Large intestine (tissue), 3 donors: ENCODE results near the gene HTT. TPM values are rescaled to one million over a fixed set of nuclear protein-coding genes. Genes with fewer than 3 reads are reported as not detected.

Source experiments
- DNase-seq, 2 donors: peaks; one replicate each; pipeline versions ENCODE4 v3.0.0 to v3.0.0-alpha.2; 2013
- H3K27ac ChIP-seq: one replicate; pipeline ENCODE4 v1.5.1; 2013; ENCODE audit warnings: low read length
- H3K27me3 ChIP-seq: 2 replicates; pipeline ENCODE4 v1.6.1; 2013; ENCODE audit warnings: low read length; ENCODE audit not compliant: control insufficient read depth, insufficient read depth
- H3K36me3 ChIP-seq: 2 replicates; pipeline ENCODE4 v1.6.1; 2013; ENCODE audit warnings: low read length; ENCODE audit not compliant: control insufficient read depth, insufficient read depth
- H3K4me1 ChIP-seq: one replicate; pipeline ENCODE4 v1.6.1; 2013; ENCODE audit warnings: low read length; ENCODE audit not compliant: control insufficient read depth, insufficient read depth
- H3K4me3 ChIP-seq: one replicate; pipeline ENCODE4 v1.5.1; 2013; ENCODE audit warnings: low read length
- H3K9me3 ChIP-seq: one replicate; pipeline ENCODE4 v1.6.1; 2013; ENCODE audit warnings: mild to moderate bottlenecking, low read depth, low read length, moderate library complexity; ENCODE audit not compliant: control insufficient read depth
- WGBS: methylation state at CpG from one replicate; pipeline ENCODE4 v1.1.5; 2013; ENCODE audit warnings: low lambda C conversion rate; ENCODE audit not compliant: insufficient coverage; 5-methylcytosine and 5-hydroxymethylcytosine counted together
- polyA plus RNA-seq: library from polyadenylated mRNA; unstranded; fragments of 120-200 nt; gene quantifications from one replicate; pipeline ENCODE4 v1.2.1, GENCODE V29; 2013

Gene HTT
- polyA plus RNA-seq, 1 donor: 29.8 TPM

DNA sequence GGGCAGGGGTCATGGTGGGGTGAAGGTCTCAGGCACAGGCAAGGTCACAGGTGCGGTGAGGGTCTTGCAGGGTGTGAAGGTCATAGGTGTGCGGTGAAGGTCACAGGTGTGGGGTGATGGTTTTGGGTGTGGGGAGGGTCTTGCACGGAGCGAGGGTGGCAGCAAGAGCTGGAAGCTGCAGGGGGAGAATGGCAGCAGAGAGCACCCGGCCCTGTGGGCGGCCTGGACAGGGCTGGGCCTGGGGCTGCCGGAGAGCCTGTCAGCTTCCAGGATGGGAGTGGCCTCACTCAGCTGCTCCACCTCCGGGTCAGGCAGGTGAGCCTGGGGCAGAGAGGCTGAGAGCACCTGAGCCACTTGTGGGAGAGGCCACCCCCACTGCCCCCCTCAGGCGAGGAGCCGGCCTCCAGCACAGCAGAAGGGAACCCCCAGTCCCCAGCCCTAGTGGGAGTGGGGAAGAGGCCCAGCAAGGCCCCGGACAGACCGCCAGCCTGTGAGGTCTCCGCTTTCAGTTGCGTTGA lies 176.0 kb downstream of the HTT start:
- no peaks in the 10 kb centered on the region for H3K4me1 ChIP-seq
- peak in 1 of 2 donors; percentile 46 for DNase-seq
- H3K9me3 ChIP-seq: no peaks in the 10 kb centered on the region
- WGBS: no CpG with 5 or more reads among the region's 14 CpGs
- no peaks in the 10 kb centered on the region for H3K27me3 ChIP-seq
- no peak overlapping the region for H3K27ac ChIP-seq
- H3K4me3 ChIP-seq: no peak overlapping the region
- H3K36me3 ChIP-seq: no peaks in the 10 kb centered on the region

DNA sequence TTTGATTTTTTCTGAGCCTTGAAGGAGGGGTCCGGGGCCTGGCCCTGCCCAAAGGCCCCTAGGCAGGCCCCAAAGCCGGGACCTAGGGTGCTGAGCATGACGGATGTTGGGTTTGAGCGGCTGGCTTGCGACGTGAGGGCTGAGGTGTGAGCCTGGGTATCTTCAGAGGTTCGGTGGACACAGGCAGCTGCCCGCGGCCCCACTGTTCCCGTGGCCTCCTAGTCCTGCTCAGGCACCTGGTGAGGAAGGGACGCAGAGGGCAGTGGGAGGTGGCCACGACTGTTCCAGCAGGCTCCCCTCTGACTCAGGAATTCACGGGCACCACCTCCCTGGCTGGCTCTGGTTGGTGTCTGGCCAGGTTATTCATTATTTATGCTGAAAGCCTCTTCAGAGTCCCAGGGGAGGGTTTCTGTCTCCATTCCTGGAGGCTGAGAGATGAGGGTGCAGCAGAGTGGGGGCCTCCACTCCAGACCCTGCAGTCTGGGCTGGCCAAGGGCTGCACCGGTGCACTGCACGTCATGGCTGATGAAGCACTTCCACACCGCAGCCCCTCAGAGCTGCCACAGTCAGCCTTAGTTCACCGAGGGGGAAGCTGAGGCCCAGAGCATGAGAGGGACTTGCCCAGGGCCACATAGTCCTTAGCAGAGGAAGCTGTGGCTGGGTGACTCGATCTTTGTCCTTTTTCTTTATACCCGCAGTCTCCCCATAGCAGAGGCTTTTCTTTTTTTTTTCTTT lies 176.6 kb downstream of the HTT start:
- Histone ChIP-seq H3K9me3 (peaks cover 2% of the 10 kb centered on the region), H3K4me1 (no peaks in the 10 kb centered on the region), H3K27me3 (no peaks in the 10 kb centered on the region), H3K36me3 (peaks cover under 1% of the 10 kb centered on the region), H3K27ac (no peak overlapping the region), H3K4me3 (no peak overlapping the region)
- DNase-seq: no peak
- 86% methylated on average over 1 of the region's 19 CpGs for WGBS

DNA sequence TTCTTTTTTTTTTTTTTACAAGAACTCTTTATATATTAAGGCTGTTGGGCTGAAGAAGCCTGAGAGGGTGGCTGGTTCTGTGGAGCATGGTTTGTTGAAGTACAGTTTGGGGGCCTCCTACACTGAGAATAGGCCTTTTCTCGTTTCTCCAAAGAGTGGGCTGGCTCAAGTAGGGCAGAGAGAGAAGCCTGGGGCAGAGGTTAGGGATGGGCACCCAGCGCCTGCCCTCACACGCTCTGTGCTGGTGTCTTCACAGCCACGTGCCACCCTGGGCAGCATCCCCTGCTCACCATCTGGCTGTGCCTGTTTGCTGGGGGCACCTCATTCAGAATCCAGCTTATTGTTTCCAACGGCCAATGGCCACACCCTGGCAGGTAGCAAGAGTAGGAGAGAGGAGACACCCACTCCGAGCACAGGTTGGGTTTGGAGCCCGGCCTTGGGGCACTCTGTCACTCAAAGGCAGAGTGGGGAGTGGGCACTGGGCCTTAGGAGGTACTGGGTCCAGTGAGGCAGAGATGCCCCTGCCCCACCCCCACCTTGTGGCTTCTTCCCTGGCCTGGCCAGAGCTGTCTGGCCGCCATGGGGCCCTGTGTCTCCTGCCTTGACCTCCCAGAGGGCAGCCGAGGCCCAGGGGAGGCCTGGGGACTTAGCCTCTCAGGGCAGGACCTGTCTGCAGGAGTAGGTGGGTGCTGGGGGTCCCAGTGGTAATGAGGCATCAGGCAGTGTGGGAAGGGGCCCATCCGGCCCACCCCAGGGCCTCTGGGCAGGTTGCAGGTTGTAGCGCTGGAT lies 177.4 kb downstream of the HTT start:
- no CpG with 5 or more reads among the region's 11 CpGs for WGBS
- Histone ChIP-seq H3K9me3 (peaks cover 2% of the 10 kb centered on the region), H3K27me3 (no peaks in the 10 kb centered on the region), H3K36me3 (peaks cover 2% of the 10 kb centered on the region), H3K4me1 (no peaks in the 10 kb centered on the region), H3K27ac (no peak overlapping the region), H3K4me3 (no peak overlapping the region)
- no peak for DNase-seq

DNA sequence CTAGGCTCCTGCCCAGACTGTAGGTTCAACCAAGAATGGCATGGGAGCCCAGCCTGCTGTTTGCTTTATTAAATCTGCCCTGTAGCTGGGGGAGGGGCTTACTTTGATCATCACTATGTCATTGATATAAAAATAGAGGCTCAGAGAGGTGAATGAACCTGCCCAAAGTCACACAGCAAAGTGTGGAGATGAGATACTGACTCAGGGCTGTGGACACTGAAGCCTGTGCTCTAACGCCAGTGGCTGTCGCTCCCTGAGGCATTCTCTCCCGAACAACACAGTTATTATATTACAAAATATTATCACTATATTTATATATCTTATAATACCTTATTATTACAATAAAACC lies 178.0 kb downstream of the HTT start:
- no peak overlapping the region for H3K27ac ChIP-seq
- WGBS: no CpG with 5 or more reads among the region's 3 CpGs
- no peaks in the 10 kb centered on the region for H3K4me1 ChIP-seq
- DNase-seq: no peak
- peaks cover 2% of the 10 kb centered on the region for H3K36me3 ChIP-seq
- H3K4me3 ChIP-seq: no peak overlapping the region
- no peaks in the 10 kb centered on the region for H3K27me3 ChIP-seq
- peaks cover 2% of the 10 kb centered on the region for H3K9me3 ChIP-seq

DNA sequence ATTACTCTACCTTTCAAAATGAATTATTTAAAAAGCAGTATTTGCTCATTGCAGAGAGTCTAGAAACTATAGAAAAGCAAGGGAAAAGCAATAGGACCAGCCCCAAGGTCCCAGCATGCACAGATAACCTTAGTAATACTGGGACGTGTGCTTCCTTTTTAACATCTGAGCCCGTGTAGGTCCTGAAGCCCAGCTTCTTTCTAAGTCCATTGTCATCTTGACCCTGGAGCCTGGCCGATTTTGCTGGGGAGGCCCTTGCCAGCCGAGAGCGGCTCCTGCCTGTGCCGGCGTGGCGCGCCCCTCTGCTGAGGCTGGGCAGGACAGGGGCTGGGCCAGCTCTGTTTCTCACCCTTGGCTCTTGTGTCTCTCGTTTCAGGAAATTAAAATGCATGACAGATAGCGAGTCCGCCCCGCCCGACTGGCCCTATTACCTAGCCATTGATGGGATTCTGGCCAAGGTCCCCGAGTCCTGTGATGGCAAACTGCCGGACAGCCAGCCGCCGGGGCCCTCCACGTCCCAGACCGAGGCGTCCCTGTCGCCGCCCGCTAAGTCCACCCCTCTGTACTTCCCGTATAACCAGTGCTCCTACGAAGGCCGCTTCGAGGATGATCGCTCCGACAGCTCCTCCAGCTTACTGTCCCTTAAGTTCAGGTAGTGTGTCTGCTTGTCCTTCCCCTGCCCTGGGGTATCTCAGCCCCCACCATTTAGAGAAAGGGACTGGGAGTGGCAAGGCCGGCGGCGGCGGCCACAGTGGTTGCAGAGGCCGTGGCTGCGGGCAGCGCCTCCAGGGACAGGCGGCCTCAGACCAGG lies 178.6 kb downstream of the HTT start:
- Histone ChIP-seq H3K27ac (no peak overlapping the region), H3K4me3 (no peak overlapping the region), H3K27me3 (no peaks in the 10 kb centered on the region), H3K36me3 (peaks cover 2% of the 10 kb centered on the region), H3K4me1 (no peaks in the 10 kb centered on the region), H3K9me3 (peaks cover 2% of the 10 kb centered on the region)
- no CpG with 5 or more reads among the region's 38 CpGs for WGBS
- DNase-seq: no peak

DNA sequence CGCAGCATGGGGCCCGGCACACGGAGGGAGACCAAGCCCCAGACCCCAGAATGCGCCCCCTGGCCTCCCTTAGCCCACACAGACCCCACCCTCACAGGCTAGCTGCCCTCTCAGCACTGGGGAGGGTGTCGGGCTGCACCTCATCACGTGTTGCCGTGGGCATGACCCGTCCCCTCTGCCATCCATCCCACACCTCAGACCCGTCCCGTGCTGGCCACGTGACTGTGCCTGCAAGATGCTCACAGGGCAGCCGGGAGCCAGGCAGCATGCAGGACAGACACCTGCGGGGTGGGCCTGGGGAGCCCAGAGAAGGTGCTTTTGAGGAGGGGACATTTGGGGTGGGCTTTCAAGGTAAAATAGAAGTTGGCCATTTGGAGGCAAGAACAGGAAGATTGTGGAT lies 179.3 kb downstream of the HTT start:
- H3K4me3 ChIP-seq: no peak overlapping the region
- no peak overlapping the region for H3K27ac ChIP-seq
- peaks cover 2% of the 10 kb centered on the region for H3K9me3 ChIP-seq
- H3K27me3 ChIP-seq: no peaks in the 10 kb centered on the region
- H3K36me3 ChIP-seq: peaks cover 2% of the 10 kb centered on the region
- H3K4me1 ChIP-seq: no peaks in the 10 kb centered on the region
- no CpG with 5 or more reads among the region's 13 CpGs for WGBS
- no peak for DNase-seq

DNA sequence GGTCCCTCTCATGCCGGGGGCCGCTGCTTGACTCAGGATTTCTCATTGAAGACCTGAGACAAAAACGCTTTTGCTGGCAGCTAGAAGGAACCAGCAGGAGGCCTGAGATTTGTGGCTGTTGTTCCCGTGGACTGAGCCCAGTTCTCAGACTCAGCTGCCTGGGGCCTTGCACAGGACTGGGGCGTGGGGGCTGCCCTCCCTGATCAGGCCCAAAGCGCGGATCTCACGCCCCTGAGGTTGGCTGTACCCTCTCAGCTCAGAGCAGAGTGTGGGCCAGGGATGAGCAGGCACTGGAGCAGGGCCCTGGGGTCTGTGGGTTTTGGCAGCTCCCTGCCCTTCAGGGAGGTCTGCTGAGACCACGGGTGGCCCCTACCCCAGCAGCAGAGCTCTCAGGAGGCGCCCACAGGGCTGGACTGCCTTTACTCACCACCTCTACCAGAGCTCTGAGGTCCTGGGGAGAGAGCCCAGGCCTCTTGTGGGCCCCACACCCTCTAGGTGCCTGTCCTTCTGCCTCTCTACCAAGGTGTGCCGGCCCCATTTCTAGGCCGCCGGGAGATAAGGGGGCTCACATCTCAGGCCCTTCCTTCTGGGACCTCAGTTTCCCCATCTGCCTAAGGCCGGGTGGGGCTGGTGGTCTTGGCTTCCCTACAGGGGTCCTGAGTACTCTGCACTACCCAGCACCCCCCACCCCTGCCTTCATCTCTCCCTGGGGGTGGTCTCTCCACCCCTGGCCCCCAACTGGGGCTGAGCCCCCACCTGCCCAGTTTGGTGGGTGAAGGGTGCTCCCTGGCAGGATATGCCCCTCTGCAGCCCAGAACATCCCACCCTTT lies 180.0 kb downstream of the HTT start:
- Histone ChIP-seq H3K9me3 (peaks cover 2% of the 10 kb centered on the region), H3K27me3 (no peaks in the 10 kb centered on the region), H3K27ac (no peak overlapping the region), H3K4me3 (no peak overlapping the region), H3K4me1 (no peaks in the 10 kb centered on the region), H3K36me3 (peaks cover 2% of the 10 kb centered on the region)
- DNase-seq: no peak
- WGBS: no CpG with 5 or more reads among the region's 14 CpGs

DNA sequence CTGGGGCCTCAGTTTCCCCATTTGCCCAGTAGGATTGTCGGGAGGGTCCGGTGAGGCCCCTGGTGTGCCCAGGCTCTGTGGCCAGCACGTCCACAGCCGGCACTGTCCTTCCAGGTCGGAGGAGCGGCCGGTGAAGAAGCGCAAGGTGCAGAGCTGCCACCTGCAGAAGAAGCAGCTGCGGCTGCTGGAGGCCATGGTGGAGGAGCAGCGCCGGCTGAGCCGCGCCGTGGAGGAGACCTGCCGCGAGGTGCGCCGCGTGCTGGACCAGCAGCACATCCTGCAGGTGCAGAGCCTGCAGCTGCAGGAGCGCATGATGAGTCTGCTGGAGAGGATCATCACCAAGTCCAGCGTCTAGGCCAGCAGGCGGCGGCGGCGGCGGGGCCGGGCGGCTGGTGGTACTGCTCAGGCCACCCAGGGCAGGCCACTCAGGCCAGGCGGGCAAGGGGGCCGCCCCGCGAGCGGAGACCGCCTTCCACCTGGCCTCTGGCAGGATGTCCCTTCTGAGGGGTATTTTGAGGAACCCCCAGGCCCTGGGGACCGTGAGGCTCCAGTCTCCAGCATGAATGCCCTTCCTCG lies 181.2 kb downstream of the HTT start:
- no peak overlapping the region for H3K4me3 ChIP-seq
- DNase-seq: no peak
- H3K27ac ChIP-seq: no peak overlapping the region
- no CpG with 5 or more reads among the region's 36 CpGs for whole genome bisulfite sequencing
- peaks cover 2% of the 10 kb centered on the region for H3K36me3 ChIP-seq
- peaks cover 2% of the 10 kb centered on the region for H3K9me3 ChIP-seq
- H3K4me1 ChIP-seq: no peaks in the 10 kb centered on the region
- no peaks in the 10 kb centered on the region for H3K27me3 ChIP-seq

DNA sequence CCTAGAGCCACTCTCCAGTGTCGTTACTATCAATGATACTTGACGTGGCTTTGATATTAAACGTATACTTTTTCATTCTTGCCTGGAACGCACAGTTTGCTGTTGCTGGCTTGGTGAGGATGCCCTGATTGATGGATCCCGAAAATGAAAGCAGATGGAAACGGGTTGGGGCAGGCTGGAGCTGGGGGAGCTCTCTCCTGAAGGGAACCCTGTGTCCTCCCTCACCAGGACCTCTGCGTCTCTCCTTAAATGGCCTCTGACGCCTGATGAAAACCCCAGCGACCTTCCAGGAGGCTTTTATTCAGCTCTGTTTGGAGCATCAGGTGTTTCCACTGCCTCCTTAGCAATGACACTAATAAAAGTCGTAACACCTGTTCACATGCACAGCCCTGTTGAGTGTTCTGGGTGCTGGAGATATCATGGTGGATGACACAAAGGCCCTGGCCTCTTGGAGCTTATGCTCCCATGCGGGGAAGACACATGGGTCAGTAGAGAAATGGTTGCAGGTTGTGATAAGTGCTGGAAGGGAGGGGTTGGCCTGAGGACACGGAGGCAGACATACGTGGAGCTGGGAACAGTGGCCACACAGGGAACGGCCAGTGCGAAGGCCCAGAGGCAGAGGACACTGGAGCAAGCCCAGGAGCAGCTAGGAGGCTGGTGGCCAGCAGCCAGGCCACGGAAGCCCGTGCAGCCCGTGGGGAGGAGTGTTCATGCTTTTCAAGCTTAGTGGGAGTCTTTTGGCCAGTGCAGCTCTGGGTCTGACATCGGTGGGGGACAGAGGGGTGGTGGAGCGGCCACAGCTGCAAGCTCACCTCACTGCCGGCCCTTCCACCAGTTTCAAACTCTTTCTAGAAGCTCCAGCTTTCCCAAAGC lies 182.0 kb downstream of the HTT start:
- Histone ChIP-seq H3K4me1 (no peaks in the 10 kb centered on the region), H3K36me3 (peaks cover 2% of the 10 kb centered on the region), H3K9me3 (peaks cover 2% of the 10 kb centered on the region), H3K27me3 (no peaks in the 10 kb centered on the region), H3K4me3 (no peak overlapping the region), H3K27ac (no peak overlapping the region)
- DNase-seq: no peak
- no CpG with 5 or more reads among the region's 21 CpGs for WGBS
